Fibroblast of mammary gland (primary cell): Measurements from ENCODE around the gene FRAT1.

Experiments used
- DNase-seq: peaks from one replicate; pipeline ENCODE4 v3.0.0-alpha.2; 2010; ENCODE audit warnings: low read depth
- H3K4me3 ChIP-seq: 2 replicates; pipeline ENCODE4 v1.5.1; 2011; ENCODE audit warnings: low read depth, mild to moderate bottlenecking, low read length, moderate library complexity; ENCODE audit not compliant: control insufficient read depth
- CTCF ChIP-seq: conservative IDR thresholded peaks from 2 replicates; pipeline ENCODE4 v1.5.1; 2011; ENCODE audit warnings: low read depth, low read length, inconsistent platforms; ENCODE audit not compliant: control insufficient read depth, insufficient read depth

The FRAT1 gene

GRCh38 chr10:97366572-97366971, 47.5 kb downstream of the FRAT1 start:
- H3K4me3 ChIP-seq = no peak overlapping the region
- no peak for DNase-seq
- TF ChIP-seq CTCF = no peak

DNA sequence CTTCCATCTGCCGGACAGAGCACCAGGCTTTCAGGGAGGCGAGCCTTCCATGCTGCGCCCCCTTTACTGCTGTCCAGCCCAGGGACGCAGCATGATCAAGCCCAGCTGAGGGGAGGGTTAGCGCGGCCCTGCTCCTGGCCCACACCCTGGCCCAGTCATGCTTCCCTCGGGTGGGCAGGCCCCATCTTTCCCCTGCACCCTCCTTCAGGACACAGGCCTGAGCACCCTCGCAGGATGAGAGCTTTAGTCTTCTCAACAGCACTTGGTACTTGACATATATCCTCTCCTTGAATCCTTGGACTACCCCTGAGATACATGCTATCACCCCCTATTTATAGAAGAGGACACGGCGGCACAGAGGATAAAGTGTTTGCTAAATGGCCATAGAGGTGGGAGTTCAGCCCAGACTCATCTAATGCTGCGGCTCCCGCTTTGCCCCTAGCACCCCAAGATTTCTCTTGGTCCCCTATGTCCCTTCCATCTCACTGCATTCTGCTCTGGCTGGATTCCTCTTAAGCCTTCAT, 48.1 kb downstream of the FRAT1 start:
- no peak for DNase-seq
- TF ChIP-seq CTCF = no peak
- no peak overlapping the region for H3K4me3 ChIP-seq
